K562 (cell line): ENCODE measurements around the gene RASAL3. TPM values are rescaled to one million over a fixed set of nuclear protein-coding genes. Genes with fewer than 3 reads are reported as not detected.

Experiments
- ATAC-seq: fragments of 200-7000 bp; cut with Tn5 transposase; 3 replicates; pipeline ENCODE4 v1.9.1; 2020; ENCODE audit warnings: moderate library complexity
- BruUV-seq: library from RNA; stranded (reverse); fragments of 400-500 nt; replicated peaks from 2 replicates; lab custom pipeline; 2021; lab: Mats Ljungman, UMichigan
- CTCF ChIA-PET: fragments of 300-600 bp; formaldehyde crosslinking; extraction: SDS; loops from one replicate; lab custom pipeline; 2021; ENCODE audit warnings: low intra/inter-chr PET ratio; lab: Yijun Ruan, JAX
- POLR2A ChIA-PET: fragments of 300-600, 350-650 bp; sonication (Branson Sonifier 250); formaldehyde crosslinking; extraction: SDS; loops from one replicate; lab custom pipeline; 2021; ENCODE audit warnings: antibody characterized with exemption, inconsistent platforms; lab: Yijun Ruan, JAX
- DNase-seq, 4 experiments: peaks; one replicate each; pipeline versions ENCODE4 v3.0.0 to v3.0.0-alpha.2; 2011 to 2018; ENCODE audit warnings: low spot score in 3 of 4, mixed read lengths in 3 of 4; ENCODE audit errors: extremely low read depth in 1 of 4
- FAIRE-seq: peaks from 2 replicates; lab custom pipeline; 2011; peaks lifted over from hg19 to GRCh38; lab: Jason Lieb, UNC
- H2AFZ ChIP-seq: 2 replicates; pipeline ENCODE4 v1.6.0; 2011; ENCODE audit warnings: low read depth, low read length, control low read depth, inconsistent platforms
- H3K27ac ChIP-seq: fragments of 200-600 bp; 3 replicates; pipeline ENCODE4 v1.8.0; 2011; ENCODE audit warnings: low read depth, mild to moderate bottlenecking, control low read depth, inconsistent platforms, low read length, moderate library complexity, mixed read lengths; ENCODE audit errors: extremely low read depth
- H3K27me3 ChIP-seq, 2 experiments: fragments of 300-600 bp in 1 of 2; 2 replicates in 1 of 2; 3 replicates in 1 of 2; pipeline versions ENCODE4 v1.6.0 to v1.8.0; 2011; ENCODE audit warnings: inconsistent platforms in 2 of 2, low read length in 2 of 2, mild to moderate bottlenecking in 1 of 2, mixed read lengths in 1 of 2, moderate library complexity in 1 of 2; ENCODE audit not compliant: control insufficient read depth in 2 of 2, insufficient read depth in 2 of 2
- H3K36me3 ChIP-seq: fragments of 300-600 bp; 3 replicates; pipeline ENCODE4 v1.8.0; 2011; ENCODE audit warnings: mild to moderate bottlenecking, low read length, inconsistent platforms; ENCODE audit not compliant: control insufficient read depth, insufficient read depth
- H3K4me1 ChIP-seq, 2 experiments: fragments of 200-600 bp in 1 of 2; replicated peaks in 1 of 2; 2 replicates in 1 of 2; 3 replicates in 1 of 2; pipeline versions ENCODE4 v1.5.1 to v1.8.0; 2011; ENCODE audit warnings: inconsistent platforms in 2 of 2, low read length in 2 of 2, mild to moderate bottlenecking in 1 of 2, mixed read lengths in 1 of 2, moderate library complexity in 1 of 2; ENCODE audit not compliant: control insufficient read depth in 2 of 2, insufficient read depth in 2 of 2
- H3K4me2 ChIP-seq: 2 replicates; pipeline ENCODE4 v1.6.1; 2011; ENCODE audit warnings: low read length, control low read depth, inconsistent platforms, mixed read lengths; ENCODE audit not compliant: insufficient read depth
- H3K4me3 ChIP-seq: fragments of 200-600 bp; sonication (generic), shearing (Covaris generic); 2 replicates; pipeline ENCODE4 v1.5.1; 2016; ENCODE audit warnings: control low read depth, inconsistent platforms
- H3K79me2 ChIP-seq: fragments of 200-600 bp; 3 replicates; pipeline ENCODE4 v1.8.0; 2011; ENCODE audit warnings: low read length, inconsistent platforms; ENCODE audit not compliant: control insufficient read depth, insufficient read depth
- H3K9ac ChIP-seq, 2 experiments: 2 replicates each; pipeline versions ENCODE4 v1.6.0 to v1.6.1; 2011; ENCODE audit warnings: low read depth in 2 of 2, low read length in 2 of 2, control low read depth in 1 of 2, inconsistent platforms in 1 of 2, mild to moderate bottlenecking in 1 of 2, mixed read lengths in 1 of 2; ENCODE audit not compliant: insufficient read depth in 1 of 2
- H3K9me1 ChIP-seq: one replicate; pipeline ENCODE4 v1.6.0; 2011; ENCODE audit warnings: inconsistent platforms, mild to moderate bottlenecking, low read length, moderate library complexity; ENCODE audit not compliant: control insufficient read depth, insufficient read depth
- H3K9me3 ChIP-seq: replicated peaks from 2 replicates; pipeline ENCODE4 v1.5.1; 2011; ENCODE audit warnings: low read depth, low read length, inconsistent platforms; ENCODE audit not compliant: control insufficient read depth, insufficient read depth
- H4K20me1 ChIP-seq: replicated peaks from 2 replicates; pipeline ENCODE4 v1.6.1; 2011; ENCODE audit warnings: low read length, inconsistent platforms, mixed read lengths; ENCODE audit not compliant: control insufficient read depth, insufficient read depth
- ADNP ChIP-seq: fragments of 200-800 bp; sonication (Bioruptor generic); IDR thresholded peaks from 2 replicates; pipeline ENCODE4 v1.6.1; 2016; ENCODE audit warnings: missing genetic modification characterization, missing compliant biosample characterization
- CHD4 ChIP-seq: fragments of 200-600 bp; sonication (generic); IDR thresholded peaks from 3 replicates; pipeline ENCODE4 v1.6.1; 2012; ENCODE audit warnings: low read depth, mild to moderate bottlenecking, mixed read lengths, low read length, inconsistent platforms; ENCODE audit not compliant: insufficient read depth, insufficient replicate concordance, poor library complexity, severe bottlenecking
- FOXK2 ChIP-seq, 2 experiments: fragments of 450-650 bp; IDR thresholded peaks in 1 of 2; conservative IDR thresholded peaks in 1 of 2; 2 replicates each; pipeline ENCODE4 v1.6.1; 2016; ENCODE audit warnings: low read depth in 2 of 2, mild to moderate bottlenecking in 1 of 2
- KAT2B ChIP-seq: IDR thresholded peaks from one replicate; pipeline ENCODE4 v1.6.1; 2012; ENCODE audit warnings: low read depth, mild to moderate bottlenecking, control low read depth, inconsistent platforms, low read length, moderate library complexity
- MTF1 ChIP-seq: fragments of 250-450 bp; sonication (Bioruptor Pico); IDR thresholded peaks from 2 replicates; pipeline ENCODE4 v1.9.0; 2021; ENCODE audit warnings: moderate library complexity, mild to moderate bottlenecking, inconsistent platforms, borderline replicate concordance
- PKNOX1 ChIP-seq: fragments of 450-650 bp; IDR thresholded peaks from 2 replicates; pipeline ENCODE4 v1.6.1; 2016
- SIN3A ChIP-seq, 2 experiments: fragments of 150-350 bp in 1 of 2; IDR thresholded peaks; 2 replicates each; pipeline ENCODE4 v1.6.1; 2011 to 2016; ENCODE audit warnings: borderline replicate concordance in 2 of 2, low read depth in 2 of 2, low read length in 2 of 2, mild to moderate bottlenecking in 2 of 2, moderate library complexity in 2 of 2; ENCODE audit not compliant: control insufficient read depth in 1 of 2
- SMARCB1 ChIP-seq: IDR thresholded peaks from 2 replicates; pipeline ENCODE4 v1.6.1; 2011; ENCODE audit warnings: improper control_type of control experiment, low read depth; ENCODE audit not compliant: insufficient read length
- TCF3 ChIP-seq: sonication (generic); formaldehyde crosslinking; IDR thresholded peaks from 2 replicates; pipeline ENCODE4 v1.4.0; 2020; ENCODE audit warnings: mild to moderate bottlenecking, missing genetic modification reagents
- ZNF184 ChIP-seq: sonication (generic); formaldehyde crosslinking; IDR thresholded peaks from 2 replicates; pipeline ENCODE4 v1.5.0; 2020; ENCODE audit warnings: missing genetic modification reagents
- ZNF324 ChIP-seq: fragments of 250-450 bp; sonication (Bioruptor Pico); IDR thresholded peaks from 2 replicates; pipeline ENCODE4 v1.4.0; 2020; ENCODE audit warnings: mild to moderate bottlenecking
- ZNF561 ChIP-seq: fragments of 450-650 bp; formaldehyde crosslinking; conservative IDR thresholded peaks from 2 replicates; pipeline ENCODE4 v1.4.0; 2020; ENCODE audit warnings: mild to moderate bottlenecking, moderate library complexity
- WGBS: fragments of 100-300 bp; shearing (Covaris generic); methylation state at CpG from one replicate; pipeline ENCODE4 v1.1.6; 2016; ENCODE audit warnings: low coverage, mixed read lengths; ENCODE audit not compliant: insufficient coverage; ENCODE audit errors: missing lambda C conversion rate; 5-methylcytosine and 5-hydroxymethylcytosine counted together
- in situ Hi-C: fragments of 300-500 bp; cut with MboI; formaldehyde crosslinking; loops from 4 replicates; pipeline ENCODE4 v1.15.0; 2018; ENCODE audit warnings: inconsistent platforms, mixed read lengths
- intact Hi-C: fragments of 100-400 bp; cut with micrococcal nuclease; formaldehyde crosslinking; loops from 2 replicates; pipeline ENCODE4 v1.14.2; 2022
- polyA plus RNA-seq, 8 experiments: library from polyadenylated mRNA; depleted of rRNA in 4 of 8; stranded (reverse) in 5 of 8; unstranded in 3 of 8; fragments of >200 nt; fragmentation: Nextera tagmentation in 2 of 8; fragmentation: Illumina TruSeq in 1 of 8; extraction: Ambion mirVana in 2 of 8; extraction: Trizol in 1 of 8; gene quantifications; 2 replicates each; pipeline versions ENCODE4 v1.2.1 to v1.2.3, GENCODE V29; 2011 to 2014; ENCODE audit warnings: inconsistent platforms in 1 of 8, missing spikeins in 1 of 8
- total RNA-seq, 7 experiments: library from RNA; depleted of rRNA in 6 of 7; stranded (reverse); fragments of >200 nt in 6 of 7; fragmentation: Illumina TruSeq in 2 of 7; extraction: Trizol in 2 of 7; gene quantifications; 2 replicates each; pipeline versions ENCODE4 v1.2.1 to v1.2.3, GENCODE V29; 2011 to 2021; ENCODE audit warnings: low replicate concordance in 1 of 7
- TF ChIP-seq, protein P1 (sequence below): sonication (generic); formaldehyde crosslinking; IDR thresholded peaks from 2 replicates; pipeline ENCODE4 v1.8.0; 2022; ENCODE audit warnings: mild to moderate bottlenecking, missing genetic modification reagents
- TF ChIP-seq, protein P2 (sequence below): IDR thresholded peaks from 2 replicates; pipeline ENCODE4 v1.6.1; 2014; ENCODE audit warnings: antibody characterized with exemption
- TF ChIP-seq, protein P3 (sequence below): sonication (generic); formaldehyde crosslinking; IDR thresholded peaks from 2 replicates; pipeline ENCODE4 v1.8.0; 2022; ENCODE audit warnings: missing genetic modification reagents, mild to moderate bottlenecking, borderline replicate concordance

The RASAL3 gene
- total and polyA plus RNA-seq, 9 of the 15 experiments (the other 6 are each of a cell fraction or from before 2014, with no cell fraction given), result 0.07 to 0.44 TPM; not detected in 7

- peaks cover 8 to 54% of the 10 kb centered on the region in 2 experiments; a peak in 3 of 5 replicates for H3K27me3 ChIP-seq
- intact Hi-C loops (no loop called here), in situ Hi-C loops (no loop called here)
- H3K36me3 ChIP-seq, result no peaks in the 10 kb centered on the region
- DNase-seq (no peak), ATAC-seq (no peak), FAIRE-seq (no peak)
- H3K4me3 ChIP-seq, result no peak overlapping the region
- no peaks in the 10 kb centered on the region for H3K9me3 ChIP-seq
- H3K4me1 ChIP-seq, result peaks cover 11 to 26% of the 10 kb centered on the region in 2 experiments
- no TSS peak for BruUV-seq
- no peaks in the 10 kb centered on the region; the same call in 1 of the 2 replicates for H4K20me1 ChIP-seq
- H3K4me2 ChIP-seq, result no peak overlapping the region
- CTCF ChIA-PET, result no interaction called here
- 9% methylated on average over 9 of the region's 9 CpGs for WGBS
- H3K79me2 ChIP-seq, result no peaks in the 10 kb centered on the region
- no peaks in the 10 kb centered on the region for H3K9me1 ChIP-seq
- no peak overlapping the region for H3K27ac ChIP-seq
- H2AFZ ChIP-seq, result no peak overlapping the region
- H3K9ac ChIP-seq, result no peak overlapping the region
- POLR2A ChIA-PET, result no interaction called here
- TF ChIP-seq PKNOX1 (no peak), CHD4 (no peak), KAT2B (no peak), FOXK2 (conservative IDR thresholded peaks at IDR 0.05 in 1 of 2, IDR thresholded peaks at IDR 0.05 in 1 of 2; ENCODE audit: low read depth in 2 of 2) (no peak), SIN3A (IDR thresholded peaks at IDR 0.05; ENCODE audit: borderline replicate concordance in 2 of 2, control insufficient read depth in 1 of 2, low read depth in 2 of 2, low read length in 2 of 2) (no peak), SMARCB1 (no peak), ZNF324 (CRISPR knock-in tag) (no peak), ZNF184 (no peak), ADNP (no peak), TCF3 (CRISPR knock-in tag) (no peak), ZNF561 (no peak), MTF1 (CRISPR knock-in tag) (no peak)
- TF ChIP-seq, protein P1, sequence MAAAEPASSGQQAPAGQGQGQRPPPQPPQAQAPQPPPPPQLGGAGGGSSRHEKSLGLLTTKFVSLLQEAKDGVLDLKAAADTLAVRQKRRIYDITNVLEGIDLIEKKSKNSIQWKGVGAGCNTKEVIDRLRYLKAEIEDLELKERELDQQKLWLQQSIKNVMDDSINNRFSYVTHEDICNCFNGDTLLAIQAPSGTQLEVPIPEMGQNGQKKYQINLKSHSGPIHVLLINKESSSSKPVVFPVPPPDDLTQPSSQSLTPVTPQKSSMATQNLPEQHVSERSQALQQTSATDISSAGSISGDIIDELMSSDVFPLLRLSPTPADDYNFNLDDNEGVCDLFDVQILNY, result no peak
- TF ChIP-seq, protein P2, sequence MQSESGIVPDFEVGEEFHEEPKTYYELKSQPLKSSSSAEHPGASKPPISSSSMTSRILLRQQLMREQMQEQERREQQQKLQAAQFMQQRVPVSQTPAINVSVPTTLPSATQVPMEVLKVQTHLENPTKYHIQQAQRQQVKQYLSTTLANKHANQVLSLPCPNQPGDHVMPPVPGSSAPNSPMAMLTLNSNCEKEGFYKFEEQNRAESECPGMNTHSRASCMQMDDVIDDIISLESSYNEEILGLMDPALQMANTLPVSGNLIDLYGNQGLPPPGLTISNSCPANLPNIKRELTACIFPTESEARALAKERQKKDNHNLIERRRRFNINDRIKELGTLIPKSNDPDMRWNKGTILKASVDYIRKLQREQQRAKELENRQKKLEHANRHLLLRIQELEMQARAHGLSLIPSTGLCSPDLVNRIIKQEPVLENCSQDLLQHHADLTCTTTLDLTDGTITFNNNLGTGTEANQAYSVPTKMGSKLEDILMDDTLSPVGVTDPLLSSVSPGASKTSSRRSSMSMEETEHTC, result no peak
- TF ChIP-seq, protein P3, sequence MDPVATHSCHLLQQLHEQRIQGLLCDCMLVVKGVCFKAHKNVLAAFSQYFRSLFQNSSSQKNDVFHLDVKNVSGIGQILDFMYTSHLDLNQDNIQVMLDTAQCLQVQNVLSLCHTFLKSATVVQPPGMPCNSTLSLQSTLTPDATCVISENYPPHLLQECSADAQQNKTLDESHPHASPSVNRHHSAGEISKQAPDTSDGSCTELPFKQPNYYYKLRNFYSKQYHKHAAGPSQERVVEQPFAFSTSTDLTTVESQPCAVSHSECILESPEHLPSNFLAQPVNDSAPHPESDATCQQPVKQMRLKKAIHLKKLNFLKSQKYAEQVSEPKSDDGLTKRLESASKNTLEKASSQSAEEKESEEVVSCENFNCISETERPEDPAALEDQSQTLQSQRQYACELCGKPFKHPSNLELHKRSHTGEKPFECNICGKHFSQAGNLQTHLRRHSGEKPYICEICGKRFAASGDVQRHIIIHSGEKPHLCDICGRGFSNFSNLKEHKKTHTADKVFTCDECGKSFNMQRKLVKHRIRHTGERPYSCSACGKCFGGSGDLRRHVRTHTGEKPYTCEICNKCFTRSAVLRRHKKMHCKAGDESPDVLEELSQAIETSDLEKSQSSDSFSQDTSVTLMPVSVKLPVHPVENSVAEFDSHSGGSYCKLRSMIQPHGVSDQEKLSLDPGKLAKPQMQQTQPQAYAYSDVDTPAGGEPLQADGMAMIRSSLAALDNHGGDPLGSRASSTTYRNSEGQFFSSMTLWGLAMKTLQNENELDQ (CRISPR knock-in tag), result no peak
Observed at GRCh38 chr19:15445227-15445605, 19.1 kb downstream of the RASAL3 start.
